Sigmoid colon (tissue), 7 donors: ENCODE results near the gene ADGRG6. TPM values are rescaled to one million over a fixed set of nuclear protein-coding genes. Genes with fewer than 3 reads are reported as not detected.

ENCODE experiments used
- DNase-seq: peaks from one replicate; pipeline ENCODE4 v3.0.0-alpha.2; 2019
- H3K27ac ChIP-seq, 4 donors: fragments of 200-600 bp; sonication (generic); one replicate each; pipeline ENCODE4 v1.5.1; 2016 to 2019; ENCODE audit warnings: mild to moderate bottlenecking in 1 of 4
- H3K27me3 ChIP-seq, 3 donors: fragments of 200-600 bp; sonication (generic); one replicate each; pipeline ENCODE4 v1.5.1; 2019; ENCODE audit warnings: mild to moderate bottlenecking in 1 of 3
- H3K36me3 ChIP-seq, 4 donors: fragments of 200-600 bp; sonication (generic); one replicate each; pipeline ENCODE4 v1.5.1; 2016 to 2019
- H3K4me1 ChIP-seq, 4 donors: fragments of 200-600 bp; sonication (generic); one replicate each; pipeline ENCODE4 v1.5.1; 2017 to 2019
- H3K4me3 ChIP-seq, 4 donors: fragments of 200-600 bp; sonication (generic); one replicate each; pipeline ENCODE4 v1.5.1; 2017 to 2019; ENCODE audit warnings: mild to moderate bottlenecking in 2 of 4, moderate library complexity in 1 of 4
- H3K9me3 ChIP-seq, 4 donors: fragments of 200-600 bp in 3 of 4; sonication (generic) in 3 of 4; one replicate each; pipeline versions ENCODE4 v1.5.1 to v1.6.1; 2013 to 2019
- CTCF ChIP-seq, 4 experiments: fragments of 450-650 bp in 3 of 4; fragments of 200-600 bp in 1 of 4; IDR thresholded peaks; one replicate each; pipeline ENCODE4 v1.5.1; 2016 to 2019; ENCODE audit warnings: antibody characterized with exemption in 4 of 4, mild to moderate bottlenecking in 3 of 4, moderate library complexity in 2 of 4
- EP300 ChIP-seq, 4 donors: sonication (generic); formaldehyde crosslinking; IDR thresholded peaks; one replicate each; pipeline ENCODE4 v1.6.1; 2017; ENCODE audit warnings: antibody characterized with exemption in 4 of 4
- POLR2A ChIP-seq, 2 donors: fragments of 450-650 bp; IDR thresholded peaks; one replicate each; pipeline ENCODE4 v1.6.1; 2016; ENCODE audit warnings: antibody characterized with exemption in 2 of 2, mild to moderate bottlenecking in 2 of 2, moderate library complexity in 2 of 2
- POLR2AphosphoS5 ChIP-seq, 4 donors: sonication (generic); formaldehyde crosslinking; IDR thresholded peaks; one replicate each; pipeline ENCODE4 v1.6.1; 2017; ENCODE audit warnings: antibody characterized with exemption in 4 of 4
- WGBS, 2 donors: extraction: QIAGEN DNeasy Blood & Tissue Kit; methylation state at CpG; one replicate each; pipeline ENCODE4 v1.1.7; 2013; 5-methylcytosine and 5-hydroxymethylcytosine counted together
- intact Hi-C: fragments of 100-400 bp; cut with DNase I; formaldehyde crosslinking; loops from one replicate; pipeline ENCODE4 v1.15.1; 2023
- polyA plus RNA-seq, 3 donors: library from polyadenylated mRNA; stranded (reverse); fragments of 200-250 nt; gene quantifications; one replicate each; pipeline ENCODE4 v1.2.3, GENCODE V29; 2013
- total RNA-seq, 4 donors: library from RNA; depleted of rRNA; stranded (reverse); fragments of >200 nt; gene quantifications; one replicate each; pipeline ENCODE4 v1.1.0, GENCODE V29; 2016
- donor health status: healthy with polysubstance abuse.
- donor health status: Bipolar disorder and iron deficiency.
- donor health status: healthy.

The ADGRG6 gene
- total and polyA plus RNA-seq, 7 donors, result 0.60 to 17.6 (median 12.6) TPM

GRCh38 chr6:142455957-142456589, 154.3 kb downstream of the ADGRG6 start:
- H3K27me3 ChIP-seq, result no peaks in the 10 kb centered on the region
- no peaks in the 10 kb centered on the region for H3K4me1 ChIP-seq
- H3K4me3 ChIP-seq, result no peak overlapping the region
- intact Hi-C loops, result no loop called here
- TF ChIP-seq EP300 (IDR thresholded peaks at IDR 0.05), result no peak
- 84 to 87% methylated on average over 8 of the region's 8 CpGs for WGBS, 2 donors
- no peaks in the 10 kb centered on the region for H3K9me3 ChIP-seq
- DNase-seq, result no peak
- H3K36me3 ChIP-seq, result no peaks in the 10 kb centered on the region
- H3K27ac ChIP-seq, result no peak overlapping the region

- WGBS, 2 donors, result 92 to 93% methylated on average over 1 of the region's 1 CpG
- no peaks in the 10 kb centered on the region for H3K27me3 ChIP-seq
- intact Hi-C loops, result no loop called here
- H3K4me1 ChIP-seq, result no peaks in the 10 kb centered on the region
- DNase-seq, result no peak
- TF ChIP-seq EP300 (IDR thresholded peaks at IDR 0.05), result no peak
- peaks cover 0 to 5% (median 0%) of the 10 kb centered on the region in 4 donors for H3K9me3 ChIP-seq
- no peaks in the 10 kb centered on the region for H3K36me3 ChIP-seq
- no peak overlapping the region for H3K4me3 ChIP-seq
- no peak overlapping the region for H3K27ac ChIP-seq
Observed at GRCh38 chr6:142457638-142458406, 156.0 kb downstream of the ADGRG6 start.

GRCh38 chr6:142458836-142459235, 157.0 kb downstream of the ADGRG6 start:
- Histone ChIP-seq H3K36me3 (no peaks in the 10 kb centered on the region), H3K27ac (no peak overlapping the region), H3K4me1 (no peaks in the 10 kb centered on the region), H3K9me3 (peaks cover 0 to 5% (median 0%) of the 10 kb centered on the region in 4 donors), H3K4me3 (no peak overlapping the region), H3K27me3 (no peaks in the 10 kb centered on the region)
- WGBS, 2 donors, result 65 to 74% methylated on average over 2 of the region's 2 CpGs
- DNase-seq, result no peak
- intact Hi-C loops, result no loop called here
- no peak for TF ChIP-seq CTCF (IDR thresholded peaks at IDR 0.05)
- no peak for TF ChIP-seq POLR2AphosphoS5 (IDR thresholded peaks at IDR 0.05)
- no peak for TF ChIP-seq EP300 (IDR thresholded peaks at IDR 0.05)
- TF ChIP-seq POLR2A (IDR thresholded peaks at IDR 0.05), result no peak

- no peaks in the 10 kb centered on the region for H3K36me3 ChIP-seq
- no peaks in the 10 kb centered on the region for H3K27me3 ChIP-seq
- TF ChIP-seq EP300 (IDR thresholded peaks at IDR 0.05), result no peak
- no peak for TF ChIP-seq POLR2A (IDR thresholded peaks at IDR 0.05)
- no peak for TF ChIP-seq POLR2AphosphoS5 (IDR thresholded peaks at IDR 0.05)
- no peak for TF ChIP-seq CTCF (IDR thresholded peaks at IDR 0.05)
- no peak overlapping the region for H3K4me3 ChIP-seq
- no peak overlapping the region for H3K27ac ChIP-seq
- DNase-seq, result no peak
- intact Hi-C loops, result no loop called here
- H3K9me3 ChIP-seq, result peaks cover 0 to 5% (median 0%) of the 10 kb centered on the region in 4 donors
- no peaks in the 10 kb centered on the region for H3K4me1 ChIP-seq
- WGBS, 2 donors, result 96 to 97% methylated on average over 1 of the region's 1 CpG
Observed at GRCh38 chr6:142459271-142459670, 157.5 kb downstream of the ADGRG6 start.

GRCh38 chr6:142462260-142462659, 160.5 kb downstream of the ADGRG6 start:
- no peak overlapping the region for H3K27ac ChIP-seq
- no peak overlapping the region for H3K4me3 ChIP-seq
- H3K36me3 ChIP-seq, result no peaks in the 10 kb centered on the region
- no peaks in the 10 kb centered on the region for H3K4me1 ChIP-seq
- intact Hi-C loops, result no loop called here
- TF ChIP-seq POLR2A (IDR thresholded peaks at IDR 0.05) (no peak), EP300 (IDR thresholded peaks at IDR 0.05) (no peak), CTCF (IDR thresholded peaks at IDR 0.05) (no peak), POLR2AphosphoS5 (IDR thresholded peaks at IDR 0.05) (no peak)
- no peaks in the 10 kb centered on the region for H3K27me3 ChIP-seq
- WGBS, 2 donors, result 90 to 93% methylated on average over 2 of the region's 2 CpGs
- no peak for DNase-seq
- peaks cover 0 to 5% (median 0%) of the 10 kb centered on the region in 4 donors for H3K9me3 ChIP-seq
